22Rv1 (cell line): ENCODE data around the gene ZGRF1.

ENCODE experiments used
- H3K27ac ChIP-seq: fragments of 450-650 bp; 2 replicates; pipeline ENCODE4 v1.5.1; 2017
- ZFX ChIP-seq: fragments of 450-650 bp; IDR thresholded peaks from 2 replicates; pipeline ENCODE4 v1.6.1; 2017; ENCODE audit warnings: antibody characterized with exemption, borderline replicate concordance
- TF ChIP-seq, protein P1 (sequence below): fragments of 450-650 bp; IDR thresholded peaks from 2 replicates; pipeline ENCODE4 v1.5.1; 2017; ENCODE audit warnings: mild to moderate bottlenecking

The ZGRF1 gene

DNA sequence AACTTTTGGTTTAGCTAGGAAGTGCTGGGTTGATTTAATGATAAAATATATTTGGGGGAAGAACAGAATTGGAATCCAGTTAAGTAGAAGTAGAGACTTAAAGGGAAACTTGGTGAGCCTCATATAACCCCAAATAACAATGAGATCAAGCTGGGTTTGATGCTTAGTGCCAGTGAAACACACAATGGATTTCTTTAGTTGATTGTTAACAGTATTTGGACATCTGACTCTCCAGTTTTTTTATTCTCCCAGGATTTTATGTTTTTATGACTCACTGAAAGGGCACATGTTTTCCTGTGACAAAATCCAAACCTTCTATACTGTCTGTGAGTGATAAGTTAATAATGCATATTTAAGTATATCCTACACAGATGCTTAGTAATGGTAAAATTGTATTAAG, 118.0 kb downstream of the ZGRF1 start:
- TF ChIP-seq ZFX = no peak
- TF ChIP-seq, protein P1, sequence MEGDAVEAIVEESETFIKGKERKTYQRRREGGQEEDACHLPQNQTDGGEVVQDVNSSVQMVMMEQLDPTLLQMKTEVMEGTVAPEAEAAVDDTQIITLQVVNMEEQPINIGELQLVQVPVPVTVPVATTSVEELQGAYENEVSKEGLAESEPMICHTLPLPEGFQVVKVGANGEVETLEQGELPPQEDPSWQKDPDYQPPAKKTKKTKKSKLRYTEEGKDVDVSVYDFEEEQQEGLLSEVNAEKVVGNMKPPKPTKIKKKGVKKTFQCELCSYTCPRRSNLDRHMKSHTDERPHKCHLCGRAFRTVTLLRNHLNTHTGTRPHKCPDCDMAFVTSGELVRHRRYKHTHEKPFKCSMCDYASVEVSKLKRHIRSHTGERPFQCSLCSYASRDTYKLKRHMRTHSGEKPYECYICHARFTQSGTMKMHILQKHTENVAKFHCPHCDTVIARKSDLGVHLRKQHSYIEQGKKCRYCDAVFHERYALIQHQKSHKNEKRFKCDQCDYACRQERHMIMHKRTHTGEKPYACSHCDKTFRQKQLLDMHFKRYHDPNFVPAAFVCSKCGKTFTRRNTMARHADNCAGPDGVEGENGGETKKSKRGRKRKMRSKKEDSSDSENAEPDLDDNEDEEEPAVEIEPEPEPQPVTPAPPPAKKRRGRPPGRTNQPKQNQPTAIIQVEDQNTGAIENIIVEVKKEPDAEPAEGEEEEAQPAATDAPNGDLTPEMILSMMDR = no peak
- H3K27ac ChIP-seq = no peak overlapping the region

DNA sequence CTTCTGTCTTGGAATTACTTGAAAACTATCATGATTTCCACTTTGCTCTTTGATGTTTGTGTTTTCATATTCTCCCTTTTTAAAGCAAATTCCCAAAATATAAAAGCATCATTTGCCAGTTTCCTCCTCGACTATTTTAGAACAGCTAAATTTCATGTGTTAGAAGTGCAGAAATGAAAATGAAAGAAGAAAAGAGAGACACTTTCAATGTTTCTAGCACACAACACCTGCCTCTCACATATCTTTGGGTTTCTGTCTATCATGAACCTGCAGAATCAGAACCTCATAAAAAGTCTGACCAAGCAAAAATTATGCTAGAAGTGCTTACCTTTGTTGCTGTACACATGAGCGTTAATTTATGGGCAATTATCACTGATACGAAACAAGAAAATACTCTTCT, 118.8 kb downstream of the ZGRF1 start:
- no peak overlapping the region for H3K27ac ChIP-seq
- TF ChIP-seq ZFX = no peak
- TF ChIP-seq, protein P1 = no peak

DNA sequence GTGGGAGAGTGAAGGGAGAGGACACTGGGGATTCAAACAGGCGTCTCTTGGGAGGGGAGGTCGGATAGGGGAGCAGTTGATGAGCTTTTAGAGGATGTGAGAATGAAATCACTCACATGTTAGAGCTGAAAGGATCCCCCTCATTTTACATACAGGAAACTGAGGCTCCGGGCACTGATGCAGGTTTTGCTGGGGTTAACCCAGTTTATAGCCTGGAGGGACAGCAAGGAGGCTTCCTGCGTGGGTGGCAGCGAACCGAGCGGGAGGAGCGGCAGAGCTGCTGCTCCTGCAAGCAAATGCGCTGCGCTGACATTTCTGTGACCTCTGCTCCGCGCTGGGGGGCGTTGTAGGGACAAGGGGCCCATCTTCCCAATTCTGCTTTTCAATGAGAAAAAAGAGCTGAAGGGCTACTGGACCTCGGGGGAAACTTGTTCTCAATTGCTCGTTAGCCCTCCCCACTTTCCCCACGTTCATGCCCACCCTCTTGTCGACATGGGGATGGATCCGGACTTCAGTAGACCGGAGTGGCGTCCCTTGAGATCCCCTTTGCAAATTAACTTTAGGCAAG, 119.6 kb downstream of the ZGRF1 start:
- TF ChIP-seq, protein P1 = peak; percentile 25; the same call in 1 of the 2 replicates
- TF ChIP-seq ZFX = no peak
- no peak overlapping the region for H3K27ac ChIP-seq

DNA sequence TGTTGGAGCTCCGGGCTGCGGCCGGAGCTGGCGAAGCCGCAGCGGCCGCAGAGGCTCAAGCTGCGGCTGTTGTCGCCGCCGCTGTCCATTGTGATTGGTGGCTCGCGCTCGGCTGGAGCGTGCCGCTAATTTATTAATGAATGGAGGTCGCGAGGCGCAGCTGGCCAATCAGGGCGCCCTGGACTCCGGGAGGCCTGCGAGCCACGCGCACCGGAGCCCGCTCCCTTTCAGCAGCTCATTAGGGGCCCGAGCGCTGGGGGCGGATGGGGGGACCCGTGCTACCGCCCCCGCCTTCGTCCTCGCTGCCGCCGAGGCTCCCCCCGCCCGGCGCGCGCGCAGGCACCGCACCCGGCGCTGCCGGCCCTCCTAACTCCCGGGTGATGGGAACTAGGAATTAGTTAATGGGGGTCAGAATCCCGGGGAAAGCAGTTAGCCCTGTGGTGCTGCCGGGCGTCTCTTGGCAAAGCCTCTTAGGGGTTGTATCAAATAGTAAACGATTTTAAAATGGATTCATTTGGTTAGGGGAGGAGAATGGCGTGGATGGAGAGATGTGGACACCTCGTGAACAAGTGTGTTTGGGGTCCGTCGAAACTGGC, 120.1 kb downstream of the ZGRF1 start:
- H3K27ac ChIP-seq = no peak overlapping the region
- TF ChIP-seq ZFX = no peak
- TF ChIP-seq, protein P1 = no peak

DNA sequence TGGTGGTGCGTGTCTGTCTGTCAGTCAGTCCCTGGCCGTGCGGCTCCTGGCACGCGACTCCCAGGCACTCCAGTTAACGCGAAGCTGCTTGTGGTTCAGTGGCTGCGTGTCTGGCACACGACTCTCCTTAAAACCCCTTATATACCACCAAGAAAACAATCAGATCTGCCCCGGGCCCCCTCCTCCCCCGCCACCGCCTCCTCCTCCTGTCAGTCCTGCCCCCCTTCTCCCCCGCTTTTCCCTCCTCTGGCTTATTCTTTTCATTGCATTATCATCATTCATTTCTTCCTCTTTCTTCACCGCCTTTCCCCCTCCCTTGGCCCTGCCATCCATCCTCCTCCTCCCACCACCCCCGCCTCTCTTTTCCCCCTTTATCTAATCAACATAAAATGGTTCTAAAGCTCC, 120.6 kb downstream of the ZGRF1 start, which contains the start of gene NEUROG2:
TSS of gene NEUROG2 (minus strand) at position 115 of the 405 bp plus-strand sequence. CDS start 705 bp downstream, outside the sequence.
- peak within 1 kb of the TSS; percentile 59 for H3K27ac ChIP-seq
- no peak for TF ChIP-seq ZFX
- TF ChIP-seq, protein P1 = no peak

DNA sequence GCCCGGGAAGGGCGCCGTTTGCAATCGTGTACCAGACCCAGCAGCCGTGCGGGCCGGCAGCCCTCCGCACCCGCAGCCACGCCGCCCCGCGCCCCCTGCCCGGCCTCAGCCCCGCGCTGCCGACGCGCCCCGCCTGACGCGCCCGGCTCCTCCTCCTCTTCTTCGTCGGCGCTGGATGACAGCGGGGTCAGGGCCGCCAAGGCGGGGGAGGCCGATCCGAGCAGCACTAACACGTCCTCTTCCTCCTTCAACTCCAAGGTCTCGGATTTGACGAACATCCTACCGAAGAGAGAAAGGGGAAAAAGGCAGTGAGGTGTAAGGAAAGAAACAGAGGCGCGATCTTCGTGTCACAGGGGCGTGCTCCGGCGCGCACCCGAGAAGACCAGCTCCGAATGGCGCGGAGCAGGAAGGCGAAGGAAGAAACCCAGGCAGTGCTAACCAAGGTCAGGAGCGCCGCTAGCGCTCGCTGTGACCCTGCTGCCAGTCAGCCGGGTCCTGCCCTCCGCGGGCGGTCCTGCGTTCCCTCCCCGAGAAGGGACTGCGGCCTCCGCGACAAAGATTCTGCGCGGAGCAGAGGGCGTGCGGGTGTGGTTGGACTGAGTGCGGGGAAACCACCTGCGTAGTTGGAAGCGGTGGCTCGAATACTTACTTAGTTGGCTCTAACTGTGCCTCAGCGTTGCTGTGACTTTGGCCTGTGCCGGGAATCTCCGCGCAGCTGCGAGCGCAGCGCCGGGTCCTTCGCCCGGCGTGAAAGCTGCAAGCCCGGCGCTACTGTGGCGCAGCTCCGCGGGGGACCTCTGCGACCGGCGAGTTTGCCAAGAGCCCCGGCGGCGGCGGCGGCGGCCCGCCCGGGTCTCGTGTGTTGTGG, 121.3 kb downstream of the ZGRF1 start:
- no peak for TF ChIP-seq ZFX
- TF ChIP-seq, protein P1 = no peak; the same call in 1 of the 2 replicates
- peak overlapping the region; percentile 59 for H3K27ac ChIP-seq
